Kidney epithelial cell (primary cell): ENCODE data around the gene GSTA2. TPM values are rescaled to one million over a fixed set of nuclear protein-coding genes. Genes with fewer than 3 reads are reported as not detected.
A peak's percentile ranks its signal among the peaks of the same experiment; 100 is the strongest.

Source experiments
- DNase-seq: peaks from one replicate; pipeline ENCODE4 v3.0.0-alpha.2; 2010; ENCODE audit warnings: low read depth
- H3K27me3 ChIP-seq: 2 replicates; pipeline ENCODE4 v1.6.0; 2011; ENCODE audit warnings: low read length; ENCODE audit not compliant: control insufficient read depth, insufficient read depth
- H3K36me3 ChIP-seq: 2 replicates; pipeline ENCODE4 v1.5.1; 2011; ENCODE audit warnings: low read length; ENCODE audit not compliant: control insufficient read depth, insufficient read depth
- H3K4me3 ChIP-seq: 2 replicates; pipeline ENCODE4 v1.5.1; 2011; ENCODE audit warnings: low read depth, mild to moderate bottlenecking, control low read depth, low read length
- CTCF ChIP-seq: IDR thresholded peaks from 2 replicates; pipeline ENCODE4 v1.5.1; 2011; ENCODE audit warnings: mild to moderate bottlenecking, moderate library complexity, low read length, control low read depth, inconsistent platforms; ENCODE audit not compliant: insufficient read depth, poor library complexity, severe bottlenecking
- total RNA-seq: library from RNA; depleted of rRNA; stranded (reverse); fragments of >200 nt; gene quantifications from 2 replicates; pipeline ENCODE4 v1.2.3, GENCODE V29; 2015

Gene GSTA2
- total RNA-seq, 1 donor from 2014 or later, result not detected

GRCh38 chr6:52733172-52733571 lies 30.1 kb downstream of the GSTA2 start:
- Histone ChIP-seq H3K4me3 (no peak overlapping the region), H3K27me3 (no peaks in the 10 kb centered on the region), H3K36me3 (no peaks in the 10 kb centered on the region)
- DNase-seq, result no peak
- no peak for TF ChIP-seq CTCF

- Histone ChIP-seq H3K27me3 (no peaks in the 10 kb centered on the region), H3K36me3 (no peaks in the 10 kb centered on the region), H3K4me3 (no peak overlapping the region)
- no peak for DNase-seq
- TF ChIP-seq CTCF, result no peak
Measured at GRCh38 chr6:52731719-52732118, 31.6 kb downstream of the GSTA2 start.

GRCh38 chr6:52729576-52729975 lies 33.7 kb downstream of the GSTA2 start:
- Histone ChIP-seq H3K4me3 (no peak overlapping the region), H3K27me3 (no peaks in the 10 kb centered on the region), H3K36me3 (no peaks in the 10 kb centered on the region)
- no peak for DNase-seq
- no peak for TF ChIP-seq CTCF

- no peak for TF ChIP-seq CTCF
- Histone ChIP-seq H3K27me3 (no peaks in the 10 kb centered on the region), H3K4me3 (no peak overlapping the region), H3K36me3 (no peaks in the 10 kb centered on the region)
- no peak for DNase-seq
Measured at GRCh38 chr6:52728394-52728793, 34.9 kb downstream of the GSTA2 start.

GRCh38 chr6:52727908-52728307 lies 35.4 kb downstream of the GSTA2 start:
- no peaks in the 10 kb centered on the region for H3K36me3 ChIP-seq
- H3K27me3 ChIP-seq, result no peaks in the 10 kb centered on the region
- H3K4me3 ChIP-seq, result no peak overlapping the region
- no peak for DNase-seq
- no peak for TF ChIP-seq CTCF

- peak; percentile 79 for DNase-seq
- no peak overlapping the region for H3K4me3 ChIP-seq
- no peaks in the 10 kb centered on the region for H3K27me3 ChIP-seq
- no peak for TF ChIP-seq CTCF
- H3K36me3 ChIP-seq, result no peaks in the 10 kb centered on the region
Measured at GRCh38 chr6:52726741-52727535, 36.3 kb downstream of the GSTA2 start.
